Loucy (cell line): Measurements from ENCODE around the gene CELF4.

Source experiments
- H2AFZ ChIP-seq: fragments of 200-600 bp; sonication (generic); 2 replicates; pipeline ENCODE4 v1.6.0; 2016; ENCODE audit warnings: antibody characterized with exemption, mild to moderate bottlenecking, low read length, moderate library complexity
- H3F3A ChIP-seq: fragments of 200-600 bp; 2 replicates; pipeline ENCODE4 v1.6.0; 2016; ENCODE audit warnings: antibody characterized with exemption, low read depth, mild to moderate bottlenecking
- H3K27me3 ChIP-seq: fragments of 200-600 bp; sonication (generic); 2 replicates; pipeline ENCODE4 v1.6.1; 2014; ENCODE audit warnings: low read length, mild to moderate bottlenecking; ENCODE audit not compliant: insufficient read depth, poor library complexity, severe bottlenecking
- H3K36me3 ChIP-seq: fragments of 200-600 bp; sonication (generic); 2 replicates; pipeline ENCODE4 v1.6.1; 2016; ENCODE audit warnings: low read length; ENCODE audit not compliant: insufficient read depth
- H3K4me1 ChIP-seq: fragments of 200-600 bp; sonication (generic); 2 replicates; pipeline ENCODE4 v1.5.1; 2014; ENCODE audit warnings: low read length, mild to moderate bottlenecking; ENCODE audit not compliant: insufficient read depth, poor library complexity, severe bottlenecking
- H3K4me2 ChIP-seq: fragments of 200-600 bp; sonication (generic); 2 replicates; pipeline ENCODE4 v1.6.0; 2014; ENCODE audit warnings: antibody characterized with exemption, low read length, low read depth, mild to moderate bottlenecking; ENCODE audit not compliant: poor library complexity, severe bottlenecking
- H3K4me3 ChIP-seq: fragments of 200-600 bp; sonication (generic); 2 replicates; pipeline ENCODE4 v1.5.1; 2014; ENCODE audit warnings: low read length, mild to moderate bottlenecking, mixed read lengths; ENCODE audit not compliant: poor library complexity, severe bottlenecking
- H3K79me2 ChIP-seq: fragments of 200-600 bp; sonication (generic); 2 replicates; pipeline ENCODE4 v1.6.1; 2014; ENCODE audit warnings: low read length; ENCODE audit not compliant: insufficient read depth
- H3K9ac ChIP-seq: fragments of 200-600 bp; sonication (generic); 2 replicates; pipeline ENCODE4 v1.6.0; 2014; ENCODE audit warnings: mild to moderate bottlenecking, low read depth, low read length, moderate library complexity; ENCODE audit not compliant: poor library complexity, severe bottlenecking
- H3K9me2 ChIP-seq: fragments of 200-600 bp; sonication (generic); replicated peaks from 2 replicates; pipeline ENCODE4 v1.6.1; 2016; ENCODE audit warnings: low read depth, low read length, mixed read lengths
- H3K9me3 ChIP-seq: fragments of 200-600 bp; sonication (generic); 2 replicates; pipeline ENCODE4 v1.6.1; 2014; ENCODE audit warnings: mild to moderate bottlenecking, antibody characterized with exemption, low read length, low read depth; ENCODE audit not compliant: insufficient read depth
- H4K20me1 ChIP-seq: fragments of 200-600 bp; sonication (generic); 2 replicates; pipeline ENCODE4 v1.6.0; 2014; ENCODE audit warnings: antibody characterized with exemption, low read length, mild to moderate bottlenecking; ENCODE audit not compliant: insufficient read depth, poor library complexity, severe bottlenecking
- CTCF ChIP-seq: fragments of 200-600 bp; sonication (generic); conservative IDR thresholded peaks from 2 replicates; pipeline ENCODE4 v1.5.1; 2014; ENCODE audit warnings: mild to moderate bottlenecking, antibody characterized with exemption, low read length
- EZH2phosphoT487 ChIP-seq: fragments of 200-600 bp; IDR thresholded peaks from 2 replicates; pipeline ENCODE4 v1.6.1; 2018; ENCODE audit warnings: antibody characterized with exemption, mild to moderate bottlenecking, moderate library complexity, borderline replicate concordance

Gene CELF4

DNA sequence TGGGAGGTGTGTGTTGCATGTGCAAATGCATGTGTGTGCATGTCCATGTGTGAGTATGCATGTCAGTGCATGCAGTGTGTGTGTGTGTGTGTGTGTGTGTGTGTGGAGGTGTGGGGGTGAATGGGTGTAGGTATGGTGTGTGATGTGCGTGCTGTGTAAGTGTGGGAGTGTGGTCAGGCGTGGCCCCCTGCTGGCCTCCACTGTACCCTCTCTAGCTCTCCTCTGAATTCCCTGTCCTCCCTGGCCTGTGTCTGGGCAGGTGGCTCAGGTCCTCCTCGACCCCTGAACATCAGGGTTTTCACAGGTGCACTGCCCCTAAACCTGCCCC lies 230.2 kb downstream of the CELF4 start:
- H3K4me3 ChIP-seq: no peak overlapping the region
- H3K27me3 ChIP-seq: no peaks in the 10 kb centered on the region
- H3K9me3 ChIP-seq: no peaks in the 10 kb centered on the region
- H3K36me3 ChIP-seq: no peaks in the 10 kb centered on the region
- H3K79me2 ChIP-seq: no peaks in the 10 kb centered on the region
- no peaks in the 10 kb centered on the region for H3F3A ChIP-seq
- H3K4me1 ChIP-seq: peaks cover under 1% of the 10 kb centered on the region
- H3K9me2 ChIP-seq: no peaks in the 10 kb centered on the region
- no peak overlapping the region for H3K4me2 ChIP-seq
- no peak overlapping the region for H2AFZ ChIP-seq
- TF ChIP-seq EZH2phosphoT487 (no peak), CTCF (peak; percentile 47)
- H4K20me1 ChIP-seq: no peaks in the 10 kb centered on the region
- no peak overlapping the region for H3K9ac ChIP-seq

- H3K4me1 ChIP-seq: no peaks in the 10 kb centered on the region
- no peaks in the 10 kb centered on the region for H3F3A ChIP-seq
- H3K4me3 ChIP-seq: no peak overlapping the region
- H3K4me2 ChIP-seq: no peak overlapping the region
- no peaks in the 10 kb centered on the region for H3K27me3 ChIP-seq
- H2AFZ ChIP-seq: no peak overlapping the region
- no peaks in the 10 kb centered on the region for H3K79me2 ChIP-seq
- no peaks in the 10 kb centered on the region for H4K20me1 ChIP-seq
- no peaks in the 10 kb centered on the region for H3K9me2 ChIP-seq
- no peaks in the 10 kb centered on the region for H3K36me3 ChIP-seq
- no peak for TF ChIP-seq CTCF
- TF ChIP-seq EZH2phosphoT487: no peak
- no peak overlapping the region for H3K9ac ChIP-seq
- no peaks in the 10 kb centered on the region for H3K9me3 ChIP-seq
Observed at GRCh38 chr18:37334631-37335408, 230.8 kb downstream of the CELF4 start.

DNA sequence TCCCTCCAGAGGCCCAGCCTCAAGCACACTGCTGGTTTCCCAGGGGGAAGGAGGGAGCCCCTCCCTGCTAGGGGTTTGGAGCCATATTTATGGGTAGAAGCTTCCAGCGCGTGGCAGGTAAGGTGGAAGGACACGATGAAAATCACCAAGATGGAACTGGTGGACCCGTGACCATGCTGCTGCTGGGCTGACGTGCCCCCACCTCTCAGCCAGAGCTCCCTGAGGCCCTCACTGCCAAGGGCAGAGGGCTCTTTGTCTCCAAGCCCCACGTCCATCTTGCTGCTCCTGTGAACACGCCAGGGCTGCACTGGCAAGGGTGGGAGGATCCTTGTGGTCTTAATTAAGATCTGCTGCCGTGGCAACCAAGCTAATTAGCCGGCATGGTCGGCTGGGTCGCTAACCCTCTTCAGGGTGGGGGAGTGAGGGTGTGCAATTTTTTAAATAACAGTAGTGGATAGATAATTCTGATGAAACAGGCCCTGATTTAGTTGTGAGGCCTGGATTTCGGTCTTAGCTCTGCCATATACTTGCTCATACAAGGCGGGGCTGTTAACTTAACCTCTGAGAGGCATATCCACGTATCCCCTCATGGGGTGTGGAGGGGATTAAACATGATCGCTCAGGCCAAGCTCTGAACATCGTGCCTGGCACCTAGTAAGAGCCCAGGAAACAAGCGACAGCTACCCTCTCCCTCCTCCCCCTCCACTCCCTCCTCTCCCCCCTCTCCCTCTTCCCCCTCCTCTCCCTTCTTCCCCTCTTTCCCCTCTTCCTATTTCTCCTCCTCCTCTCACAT lies 232.8 kb downstream of the CELF4 start:
- H3K4me3 ChIP-seq: no peak overlapping the region
- TF ChIP-seq EZH2phosphoT487: no peak
- no peak for TF ChIP-seq CTCF
- H3F3A ChIP-seq: no peaks in the 10 kb centered on the region
- no peak overlapping the region for H2AFZ ChIP-seq
- H3K79me2 ChIP-seq: no peaks in the 10 kb centered on the region
- no peaks in the 10 kb centered on the region for H3K27me3 ChIP-seq
- no peaks in the 10 kb centered on the region for H3K9me3 ChIP-seq
- H3K9me2 ChIP-seq: no peaks in the 10 kb centered on the region
- no peak overlapping the region for H3K9ac ChIP-seq
- no peak overlapping the region for H3K4me2 ChIP-seq
- H3K36me3 ChIP-seq: no peaks in the 10 kb centered on the region
- H4K20me1 ChIP-seq: no peaks in the 10 kb centered on the region
- H3K4me1 ChIP-seq: no peaks in the 10 kb centered on the region
